Fibroblast of skin of left quadriceps (primary cell): ENCODE data around the gene BIRC6.

ENCODE experiments used
- DNase-seq, 2 experiments: peaks; one replicate each; pipeline ENCODE4 v3.0.0-alpha.2; 2013; ENCODE audit warnings: low read depth in 2 of 2

BIRC6 gene

DNA sequence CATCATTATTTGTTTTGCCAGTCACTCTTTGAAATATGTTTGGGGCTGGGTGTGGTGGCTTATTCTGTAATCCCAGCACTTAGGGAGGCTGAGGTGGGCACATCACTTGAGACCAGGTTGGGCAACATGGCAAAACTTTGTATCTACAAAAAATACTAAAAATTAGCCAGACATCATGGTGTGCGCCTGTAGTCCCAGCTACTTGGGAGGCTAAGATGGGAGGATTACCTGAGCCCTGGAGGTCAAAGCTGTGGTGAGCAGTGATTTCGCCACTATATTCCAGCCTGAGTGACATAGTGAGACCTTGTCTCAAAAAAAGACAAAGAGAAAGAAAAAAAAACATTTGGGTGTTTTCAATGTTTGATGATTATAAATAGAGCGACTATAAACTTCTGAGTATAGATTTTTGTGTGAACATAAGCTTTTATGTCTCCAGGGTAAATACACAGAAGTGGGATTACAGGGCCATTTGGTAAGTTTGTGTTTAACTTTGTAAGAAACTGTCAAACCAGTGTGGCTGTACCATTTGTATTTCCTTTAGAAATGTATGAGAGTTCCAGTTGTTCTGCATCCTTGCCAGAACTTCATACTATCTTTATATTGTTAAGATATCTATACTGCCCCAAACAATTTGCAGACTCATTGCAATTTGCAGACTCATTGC lies 15.8 kb downstream of the BIRC6 start:
- DNase-seq: no peak

DNA sequence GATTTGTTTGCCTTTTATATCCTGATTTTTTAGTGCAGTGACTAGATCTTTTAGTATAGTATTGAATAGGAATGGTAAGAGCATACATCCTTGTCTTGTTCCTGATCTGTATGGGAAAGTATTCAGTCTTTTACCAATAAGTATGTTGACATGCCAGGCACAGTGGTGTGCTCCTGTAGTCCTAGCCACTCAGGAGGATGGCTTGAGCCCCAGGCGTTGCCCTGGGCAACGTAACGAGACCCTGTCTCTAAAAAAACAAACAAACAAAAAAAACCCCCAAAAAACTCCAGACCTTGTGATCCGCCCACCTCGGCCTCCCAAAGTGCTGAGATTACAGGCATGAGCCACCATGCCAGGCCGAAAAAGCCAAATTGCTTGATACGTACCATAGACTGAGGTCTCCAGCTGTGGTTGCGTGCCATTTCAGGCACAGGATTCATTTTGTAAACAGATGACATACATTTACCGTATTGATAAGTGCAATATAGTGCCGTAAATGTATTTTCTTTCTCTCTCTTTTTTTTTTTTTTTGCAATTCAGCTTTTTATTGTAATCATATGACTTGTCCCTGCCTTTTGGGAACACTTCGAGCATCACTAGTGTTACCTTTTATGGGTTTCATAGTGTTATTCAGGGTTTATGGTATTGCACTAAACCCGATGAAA lies 18.5 kb downstream of the BIRC6 start:
- no peak for DNase-seq

DNA sequence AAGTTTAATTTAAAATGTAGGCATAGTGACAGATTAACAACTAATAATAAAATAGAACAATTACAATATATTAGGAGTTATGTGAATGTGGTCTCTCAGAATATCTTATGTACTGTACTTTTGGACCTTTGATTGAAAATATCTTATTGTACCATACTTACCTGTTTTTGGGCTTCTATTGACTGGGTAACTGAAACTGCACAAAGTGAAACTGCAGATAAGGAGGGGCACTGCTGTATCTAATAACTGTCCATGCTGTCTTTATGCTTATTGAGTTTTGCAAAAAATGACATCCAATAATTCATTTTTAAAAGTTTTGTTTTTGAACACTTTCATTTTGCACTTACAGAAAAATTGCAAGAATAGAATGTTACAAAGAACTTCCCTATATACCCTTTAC lies 19.9 kb downstream of the BIRC6 start:
- DNase-seq: no peak

DNA sequence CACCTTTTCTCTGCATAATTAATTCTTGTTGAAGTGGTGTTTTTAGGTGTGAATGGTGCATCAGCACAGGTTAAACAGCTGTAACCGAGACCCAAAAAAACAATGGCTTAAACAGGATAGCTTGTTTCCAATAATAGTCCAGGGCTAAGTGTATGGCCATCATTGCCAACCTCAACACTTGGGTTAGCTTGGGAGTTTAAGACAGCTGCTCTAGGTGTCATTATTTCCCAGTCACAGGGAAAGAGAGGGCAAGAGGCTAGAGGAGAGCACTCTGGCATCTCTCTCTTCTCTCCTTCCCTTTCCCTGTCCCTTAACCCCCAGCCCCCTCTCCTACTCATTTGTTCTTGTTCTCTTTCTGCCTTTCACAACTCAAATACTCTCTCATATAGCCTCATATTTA lies 21.1 kb downstream of the BIRC6 start:
- DNase-seq: no peak

DNA sequence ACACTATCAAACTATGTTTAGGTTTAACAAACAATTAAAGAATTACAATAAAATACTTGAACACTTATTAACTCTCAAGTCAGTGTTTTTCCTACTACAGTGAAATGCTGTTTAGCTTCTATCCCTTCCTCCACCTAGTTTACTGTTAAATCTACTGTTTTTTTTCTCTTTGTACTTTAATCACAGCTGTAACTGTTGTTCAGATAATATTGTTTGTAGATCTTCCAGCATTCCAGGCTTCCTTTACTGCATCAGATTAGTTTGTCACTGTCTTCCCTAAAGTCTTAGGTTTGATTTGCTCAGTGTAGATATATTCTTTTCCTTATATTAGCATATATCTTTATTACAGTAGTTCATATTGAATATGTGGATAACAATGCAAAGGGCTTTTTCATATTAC lies 22.5 kb downstream of the BIRC6 start:
- DNase-seq: no peak

DNA sequence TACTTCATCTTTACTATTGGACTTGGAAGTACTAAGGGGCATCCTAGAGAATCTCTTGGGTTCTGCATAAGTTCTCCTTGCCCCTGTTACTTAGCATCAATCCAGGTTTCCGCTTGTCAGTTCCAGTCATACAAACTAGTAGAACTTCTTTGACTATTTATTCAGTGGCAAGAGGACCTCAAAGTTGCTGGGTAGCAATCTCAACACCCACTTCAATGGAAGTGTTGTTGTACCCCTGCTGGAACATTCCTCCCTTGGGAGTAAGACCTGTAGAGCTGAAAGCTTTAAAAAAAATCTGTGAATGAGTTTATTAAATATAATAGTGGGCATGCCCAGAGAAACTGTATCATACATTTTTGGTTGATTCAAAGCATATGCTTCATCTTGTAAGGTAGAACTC lies 27.0 kb downstream of the BIRC6 start:
- DNase-seq: no peak

DNA sequence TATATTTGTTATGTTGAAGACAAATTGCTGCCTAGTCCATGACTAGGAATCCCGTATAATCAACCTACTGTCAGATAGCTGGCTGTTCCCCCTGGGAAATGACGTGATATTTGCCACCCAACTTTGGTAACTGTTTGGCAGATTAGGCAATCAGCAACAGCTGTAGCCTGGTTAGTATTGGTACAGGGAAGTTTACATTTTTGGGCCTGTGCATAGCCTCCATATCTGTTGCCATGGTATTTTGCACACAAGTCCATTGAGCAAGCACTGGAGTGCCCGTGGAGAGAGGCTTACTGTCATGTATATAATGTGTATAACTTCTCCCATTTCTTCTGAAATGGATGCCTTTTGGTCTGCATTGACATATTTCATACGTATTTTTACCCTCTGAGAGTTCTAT lies 27.7 kb downstream of the BIRC6 start:
- no peak for DNase-seq

DNA sequence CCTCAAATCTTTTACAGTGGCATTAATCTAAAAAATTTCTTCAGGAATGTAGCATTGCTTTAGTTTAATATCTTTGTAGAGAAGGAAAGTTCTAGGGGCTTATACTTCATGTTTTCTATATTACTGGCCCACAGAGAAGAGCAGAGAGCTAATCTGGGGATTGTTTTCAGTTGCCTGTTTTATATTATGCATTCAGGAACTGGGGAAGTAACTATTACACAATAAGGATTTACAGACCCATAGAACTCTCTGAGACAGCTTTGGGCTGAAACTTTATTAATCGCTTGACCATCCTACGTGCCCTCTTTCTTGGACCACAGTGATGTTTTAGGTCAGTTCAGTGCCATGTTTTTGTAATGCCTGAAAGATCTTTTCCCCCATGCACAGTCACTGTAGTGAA lies 29.9 kb downstream of the BIRC6 start:
- no peak for DNase-seq

DNA sequence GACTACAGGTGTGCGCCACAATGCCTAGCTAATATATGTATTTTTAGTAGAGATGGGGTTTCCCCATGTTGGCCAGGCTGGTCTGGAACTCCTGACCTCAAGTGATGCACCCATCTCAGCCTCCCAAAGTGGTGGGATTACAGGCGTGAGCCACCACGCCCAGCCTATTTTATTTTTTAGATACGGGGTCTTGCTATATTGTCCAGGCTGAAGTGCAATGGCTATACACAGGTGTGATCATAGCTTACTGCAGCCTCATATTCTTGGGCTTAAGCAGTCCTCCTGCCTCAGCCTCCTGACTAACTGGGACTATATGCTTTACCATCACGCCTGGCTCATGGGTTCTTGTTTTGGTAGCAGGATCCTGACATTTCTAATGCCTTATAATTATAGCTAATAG lies 42.4 kb downstream of the BIRC6 start:
- no peak for DNase-seq

DNA sequence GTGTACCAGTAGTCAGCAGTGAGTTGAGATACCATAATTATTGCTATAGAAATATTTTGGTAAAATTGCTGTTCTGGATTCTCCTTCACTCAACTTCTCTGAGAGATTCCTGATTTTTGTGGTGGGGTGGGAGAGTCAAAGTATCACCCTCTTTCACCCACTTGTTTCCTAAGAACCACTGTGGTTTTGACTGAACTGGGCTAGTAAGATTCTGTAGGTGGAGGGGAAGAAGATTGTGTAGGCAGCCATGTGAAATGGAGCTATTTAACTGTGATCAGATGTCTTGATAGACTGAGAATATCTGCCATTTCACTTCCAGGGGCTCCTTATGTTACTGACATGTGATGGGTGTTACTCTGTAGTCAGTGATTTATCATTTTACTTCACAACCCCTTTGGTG lies 45.3 kb downstream of the BIRC6 start:
- DNase-seq: no peak

DNA sequence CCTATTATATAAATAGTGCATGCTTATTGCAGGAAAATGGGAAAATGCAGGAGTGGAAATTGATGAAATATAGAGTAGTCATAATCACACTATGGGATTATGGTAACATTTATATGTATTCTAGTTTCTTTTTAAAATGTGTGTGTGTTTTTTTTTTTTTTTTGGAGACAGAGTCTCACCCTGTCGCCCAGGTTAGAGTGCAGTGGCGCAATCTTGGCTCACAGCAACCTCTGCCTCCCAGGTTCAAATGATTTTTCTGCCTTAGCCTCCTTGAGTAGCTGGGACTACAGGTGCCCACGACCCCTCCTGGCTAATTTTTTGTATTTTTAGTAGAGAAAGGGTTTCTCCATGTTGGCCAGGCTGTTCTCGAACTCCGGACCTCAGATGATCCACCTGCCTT lies 47.0 kb downstream of the BIRC6 start:
- DNase-seq: no peak

DNA sequence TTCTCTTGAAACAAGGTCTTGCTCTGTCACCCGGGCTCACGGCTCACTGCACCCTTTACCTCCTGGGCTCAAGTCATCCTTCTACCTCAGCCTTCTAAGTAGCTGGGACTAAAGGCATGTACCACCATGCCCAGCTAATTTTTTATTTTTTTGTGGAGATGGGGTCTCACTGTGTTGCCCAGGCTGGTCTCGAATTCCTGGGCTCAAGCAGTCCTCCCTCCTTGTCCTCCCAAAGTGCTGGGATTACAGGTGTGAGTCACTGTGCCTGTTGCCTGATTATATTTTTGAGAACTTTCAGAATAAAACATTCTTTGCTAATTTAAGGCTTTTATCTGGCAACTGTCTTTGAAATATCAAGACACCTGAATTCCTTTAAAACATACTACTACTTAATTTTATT lies 47.9 kb downstream of the BIRC6 start:
- no peak for DNase-seq

DNA sequence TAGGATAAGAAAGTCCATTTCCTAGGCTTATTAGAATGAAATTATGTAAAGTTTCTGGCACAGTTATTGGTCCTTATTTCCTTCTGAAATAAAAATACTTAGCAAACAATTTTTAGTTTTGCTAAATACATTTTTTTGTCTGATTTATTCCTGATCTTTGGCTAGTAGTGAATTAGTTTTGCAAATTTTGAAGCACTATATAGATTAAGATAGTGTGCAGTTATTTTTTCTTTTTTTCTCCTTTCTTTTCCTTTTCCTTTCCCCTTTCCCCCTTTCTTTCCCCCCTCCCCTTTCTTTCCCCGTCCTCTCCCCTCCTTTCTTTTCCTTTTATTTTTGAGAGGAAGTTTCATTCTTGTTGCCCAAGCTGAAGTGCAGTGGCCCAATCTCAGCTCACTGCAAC lies 59.7 kb downstream of the BIRC6 start:
- DNase-seq: no peak

DNA sequence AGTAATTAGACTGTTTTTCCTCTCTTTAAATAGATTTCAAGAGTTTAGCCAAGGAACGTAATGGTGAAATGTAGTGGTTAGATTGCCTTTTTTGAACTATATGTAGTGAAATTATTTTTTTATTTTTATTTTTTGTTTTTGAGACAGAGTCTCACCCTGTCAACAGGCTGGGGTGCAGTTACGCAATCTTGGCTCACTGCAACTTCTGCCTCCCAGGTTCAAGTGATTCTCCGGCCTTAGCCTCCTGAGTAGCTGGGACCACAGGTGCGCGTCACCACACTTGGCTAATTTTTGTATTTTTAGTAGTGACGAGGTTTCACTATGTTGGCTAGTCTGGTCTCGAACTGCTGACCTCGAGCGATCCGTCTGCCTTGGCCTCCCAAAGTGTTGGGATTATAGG lies 60.8 kb downstream of the BIRC6 start:
- DNase-seq: no peak

DNA sequence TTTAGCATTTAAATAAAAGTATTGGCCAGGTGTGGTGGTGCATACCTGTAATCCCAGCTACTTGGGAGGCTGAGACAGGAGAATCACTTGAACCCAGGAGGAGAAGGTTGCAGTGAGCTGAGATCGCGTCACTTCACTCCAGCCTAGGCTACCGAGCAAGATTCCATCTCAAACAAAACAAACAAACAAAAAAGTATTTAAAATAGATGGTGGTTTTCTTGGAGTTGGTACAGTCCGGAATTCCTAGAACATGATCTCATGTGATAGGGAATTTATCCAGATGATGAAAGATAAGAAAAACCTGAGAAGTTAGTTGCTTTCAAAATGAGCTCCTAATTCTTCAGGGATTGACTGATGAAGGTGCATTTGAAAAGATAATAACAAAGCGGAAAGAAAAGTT lies 62.0 kb downstream of the BIRC6 start:
- no peak for DNase-seq

DNA sequence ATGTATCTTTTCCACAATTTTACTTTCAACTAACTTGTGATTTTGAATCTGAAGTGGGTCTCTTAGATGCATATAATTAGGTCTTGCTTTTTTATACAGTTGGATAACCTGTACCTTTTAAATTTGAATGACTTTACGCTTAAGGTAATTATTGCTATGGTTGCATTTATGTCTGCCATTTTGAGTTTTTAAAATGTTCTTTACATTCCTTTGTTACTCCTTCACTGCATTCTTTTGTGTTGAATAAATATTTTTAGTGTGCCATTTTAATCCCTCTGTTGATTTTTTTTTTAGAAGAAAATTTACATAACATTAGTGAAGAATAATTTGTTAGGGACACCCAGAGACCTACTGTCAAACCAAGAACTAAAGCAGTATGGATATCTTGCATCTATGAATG lies 65.3 kb downstream of the BIRC6 start:
- DNase-seq: no peak

DNA sequence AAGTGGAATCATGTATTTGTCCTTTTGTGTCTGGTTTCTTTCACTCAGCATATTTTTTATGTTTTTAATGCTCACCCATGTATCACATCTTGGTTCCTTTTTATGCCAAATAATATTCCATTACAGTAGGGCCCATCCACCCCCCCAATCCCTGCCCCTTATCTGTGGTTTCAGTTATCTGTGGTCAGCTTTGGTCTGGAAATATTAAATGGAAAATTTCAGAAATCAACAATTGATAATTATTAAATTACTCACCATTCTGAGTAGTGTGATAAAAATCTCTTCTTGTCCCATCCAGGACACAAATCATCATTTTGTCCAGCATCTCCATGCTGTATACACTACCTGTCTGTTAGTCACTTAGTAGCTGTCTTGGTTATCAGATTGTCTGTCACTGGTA lies 66.7 kb downstream of the BIRC6 start:
- DNase-seq: no peak

DNA sequence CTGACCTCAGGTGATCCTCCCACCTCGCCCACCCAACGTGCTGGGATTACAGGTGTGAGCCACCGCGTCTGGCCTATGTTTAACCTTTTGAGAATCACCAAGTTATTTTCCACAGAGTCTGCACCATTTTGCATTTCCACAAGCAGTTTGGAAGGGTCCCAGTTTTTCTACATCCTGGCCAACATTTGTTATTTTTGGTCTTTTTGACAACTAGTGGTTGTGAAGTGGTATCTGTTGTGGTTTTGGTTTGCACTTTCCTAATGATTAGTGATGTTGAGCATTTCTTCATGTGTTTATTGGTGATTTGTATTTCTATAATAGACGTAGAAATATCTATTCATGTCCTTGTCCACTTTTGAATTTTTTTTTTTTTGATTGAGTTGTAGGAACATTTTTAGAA lies 67.9 kb downstream of the BIRC6 start:
- no peak for DNase-seq

DNA sequence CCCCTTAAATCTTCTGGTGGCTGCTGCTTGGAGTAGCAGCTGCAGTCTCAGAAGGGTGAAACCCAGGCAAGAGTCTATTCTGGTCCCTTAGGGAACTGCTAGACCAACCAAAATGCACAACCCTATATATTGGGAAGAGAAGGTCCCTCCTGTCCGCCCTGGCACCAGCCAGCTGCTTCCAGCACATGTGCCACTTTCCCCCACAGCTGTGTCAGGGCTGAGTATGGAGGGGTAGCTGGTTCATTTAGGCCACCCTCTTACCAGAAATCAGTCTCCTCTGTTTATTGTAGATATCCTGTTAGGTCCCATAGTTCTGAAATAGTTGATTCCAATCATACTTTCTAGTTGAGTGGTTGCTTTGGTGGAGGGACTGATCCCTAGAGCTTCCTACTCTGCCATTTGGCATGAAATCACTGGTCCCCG lies 68.9 kb downstream of the BIRC6 start:
- peak; percentile 40 to 46 for DNase-seq

DNA sequence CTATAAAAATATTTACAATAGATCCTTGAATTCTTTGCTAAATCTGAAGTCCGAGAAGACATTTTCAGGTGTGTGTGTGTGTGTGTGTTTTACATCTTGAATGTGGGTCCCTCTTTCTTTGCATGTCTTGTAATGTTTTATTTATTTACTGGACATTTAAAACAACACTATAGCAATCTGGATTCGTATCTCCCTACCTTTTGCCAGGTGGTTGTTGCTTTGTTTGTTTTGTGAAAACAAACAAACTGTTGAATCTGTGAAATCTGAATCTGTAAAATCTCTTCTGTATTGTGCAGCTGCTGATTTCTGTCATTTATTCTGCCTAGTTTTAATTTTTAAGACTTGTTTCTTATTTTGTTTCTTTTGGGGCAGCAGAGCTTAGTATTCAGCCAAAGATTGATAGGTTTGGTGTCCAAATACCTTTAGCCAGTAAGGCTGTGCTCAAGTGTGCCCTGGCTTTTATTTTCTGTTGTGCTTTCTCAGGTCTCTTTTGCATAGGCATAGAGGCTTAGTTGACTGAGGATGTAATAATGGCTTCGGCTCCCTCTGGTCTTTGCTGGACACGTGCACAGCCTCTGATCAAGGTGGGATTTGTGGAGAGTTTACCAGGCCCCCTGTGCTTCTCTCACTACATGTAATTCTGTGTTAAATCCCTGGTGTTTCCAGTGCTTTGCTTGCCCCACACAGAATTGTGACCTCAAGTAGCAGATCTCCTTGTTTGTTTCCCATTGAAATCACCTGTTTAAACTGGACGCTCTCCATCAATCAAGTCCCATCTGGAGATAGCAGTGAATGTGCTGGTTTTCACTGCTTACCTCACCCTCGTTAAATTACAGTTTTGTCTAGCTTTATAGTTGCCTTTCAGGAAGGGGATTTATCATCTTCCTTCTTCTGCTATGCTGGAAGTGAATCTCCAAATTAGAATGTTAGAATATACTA lies 71.1 kb downstream of the BIRC6 start:
- DNase-seq: no peak

DNA sequence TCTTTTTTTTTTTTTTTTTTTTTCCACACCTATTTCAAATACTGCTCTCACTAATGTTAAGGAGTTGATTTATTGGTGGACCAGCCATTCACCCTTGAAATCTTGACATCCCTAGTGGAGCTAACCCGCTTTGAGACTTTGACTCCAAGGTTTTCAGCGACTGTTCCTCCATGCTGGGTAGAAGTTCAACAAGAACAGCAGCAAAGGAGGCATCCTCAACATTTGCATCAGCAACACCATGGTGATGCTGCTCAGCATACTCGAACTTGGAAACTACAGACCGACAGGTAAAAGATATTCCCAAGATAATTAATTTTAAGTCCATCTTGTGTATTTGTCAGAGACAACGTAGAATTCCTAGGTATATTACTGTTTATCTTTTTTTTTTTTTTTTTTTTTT lies 74.0 kb downstream of the BIRC6 start:
- DNase-seq: no peak

DNA sequence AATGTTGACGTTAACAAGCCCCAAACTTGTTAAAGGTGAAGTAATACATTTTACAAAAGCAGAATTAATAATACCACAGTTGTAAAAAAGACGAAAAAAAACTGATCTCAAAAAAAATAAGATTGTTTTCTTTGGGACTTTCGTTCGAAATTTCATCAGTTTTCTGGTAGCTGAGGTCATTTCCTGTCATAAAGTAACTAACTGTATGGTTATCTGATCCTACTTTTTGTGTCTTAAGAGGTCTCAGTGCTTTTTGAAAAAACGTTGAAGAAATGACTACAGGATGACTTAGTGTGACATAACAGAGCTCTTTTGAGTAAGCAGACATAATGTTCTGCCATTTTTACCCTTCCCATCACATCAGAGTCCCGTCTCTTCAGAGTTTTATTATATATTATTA lies 79.3 kb downstream of the BIRC6 start:
- no peak for DNase-seq

DNA sequence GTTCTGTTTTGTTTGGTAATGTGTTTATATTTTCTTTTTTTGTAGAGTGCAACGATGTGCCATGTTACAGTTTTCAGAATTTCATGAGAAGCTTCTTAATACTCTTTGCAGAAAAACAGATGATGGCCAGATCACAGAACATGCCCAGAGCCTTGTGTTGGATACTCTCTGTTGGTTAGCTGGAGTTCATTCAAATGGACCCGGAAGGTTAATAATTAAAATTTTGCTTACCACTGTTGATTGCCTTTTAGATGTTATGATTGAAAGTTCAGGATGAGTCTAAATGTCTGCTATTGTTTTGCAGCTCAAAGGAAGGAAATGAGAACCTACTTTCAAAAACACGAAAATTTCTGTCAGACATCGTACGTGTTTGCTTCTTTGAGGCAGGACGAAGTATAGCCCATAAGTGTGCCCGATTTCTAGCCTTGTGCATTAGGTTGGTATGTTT lies 85.2 kb downstream of the BIRC6 start:
- DNase-seq: no peak
